WERI-Rb-1 (cell line): ENCODE measurements around the gene BICDL2.
"Not testable (repeated sequence)": the region's sequence is repeated elsewhere in the genome, so short reads cannot be mapped to it uniquely, and the experiment has no call there.

Experiments used
- DNase-seq: peaks from one replicate; pipeline ENCODE4 v3.0.0-alpha.2; 2020
- H3K27ac ChIP-seq: fragments of 250-450 bp; sonication (Bioruptor Pico); 2 replicates; pipeline ENCODE4 v1.5.1; 2020; ENCODE audit warnings: mild to moderate bottlenecking, moderate library complexity
- H3K27me3 ChIP-seq: fragments of 250-450 bp; sonication (Bioruptor Pico); 2 replicates; pipeline ENCODE4 v1.5.1; 2021; ENCODE audit warnings: mild to moderate bottlenecking, low read depth, moderate library complexity; ENCODE audit not compliant: insufficient read depth, severe bottlenecking
- H3K36me3 ChIP-seq: fragments of 250-450 bp; sonication (Bioruptor Pico); 2 replicates; pipeline ENCODE4 v1.5.1; 2020; ENCODE audit warnings: mild to moderate bottlenecking, moderate library complexity
- H3K4me3 ChIP-seq: 2 replicates; pipeline ENCODE4 v1.5.1; 2011; ENCODE audit warnings: low read depth, mild to moderate bottlenecking, control low read depth, low read length
- H3K9me3 ChIP-seq: fragments of 250-450 bp; sonication (Bioruptor Pico); 2 replicates; pipeline ENCODE4 v1.5.1; 2021; ENCODE audit warnings: mild to moderate bottlenecking, moderate library complexity; ENCODE audit not compliant: severe bottlenecking
- CTCF ChIP-seq: IDR thresholded peaks from 2 replicates; pipeline ENCODE4 v1.5.1; 2011; ENCODE audit warnings: low read depth, mild to moderate bottlenecking, control low read depth, inconsistent platforms, low read length

Gene BICDL2

GRCh38 chr16:3056336-3057180 lies 19.8 kb upstream of the BICDL2 start:
- Histone ChIP-seq H3K4me3 (no peak overlapping the region), H3K27me3 (no peaks in the 10 kb centered on the region), H3K27ac (no peak overlapping the region), H3K9me3 (no peaks in the 10 kb centered on the region), H3K36me3 (no peaks in the 10 kb centered on the region)
- no peak for TF ChIP-seq CTCF
- no peak for DNase-seq

- not testable (repeated sequence) for H3K9me3 ChIP-seq, H3K4me3 ChIP-seq, DNase-seq, H3K36me3 ChIP-seq, H3K27ac ChIP-seq, H3K27me3 ChIP-seq
These were observed 19.0 kb upstream of the BICDL2 start for GRCh38 chr16:3055734-3056115.

- Histone ChIP-seq H3K36me3 (no peaks in the 10 kb centered on the region), H3K4me3 (no peak overlapping the region), H3K27ac (no peak overlapping the region), H3K27me3 (no peaks in the 10 kb centered on the region), H3K9me3 (no peaks in the 10 kb centered on the region)
- no peak for DNase-seq
- no peak for TF ChIP-seq CTCF
These were observed 18.4 kb upstream of the BICDL2 start for GRCh38 chr16:3054965-3055733.

GRCh38 chr16:3053330-3053710 lies 16.6 kb upstream of the BICDL2 start:
- TF ChIP-seq CTCF, result 0 out of 2 replicates have a peak, but pooled peaks have one; percentile 7
- not testable (repeated sequence) for DNase-seq, H3K36me3 ChIP-seq, H3K27ac ChIP-seq, H3K4me3 ChIP-seq, H3K27me3 ChIP-seq, H3K9me3 ChIP-seq

- H3K27ac ChIP-seq, H3K36me3 ChIP-seq: not testable (repeated sequence)
These were observed 16.0 kb upstream of the BICDL2 start for GRCh38 chr16:3052571-3053329.

GRCh38 chr16:3051494-3051893 lies 14.8 kb upstream of the BICDL2 start:
- no peak overlapping the region for H3K4me3 ChIP-seq
- no peak for DNase-seq
- no peaks in the 10 kb centered on the region for H3K36me3 ChIP-seq
- H3K27ac ChIP-seq, result no peak overlapping the region
- peaks cover 27% of the 10 kb centered on the region for H3K27me3 ChIP-seq
- no peaks in the 10 kb centered on the region for H3K9me3 ChIP-seq
- TF ChIP-seq CTCF, result no peak

More at GRCh38 chr16:3052571-3053329, 16.0 kb upstream of the BICDL2 start:
- not testable (repeated sequence) for H3K4me3 ChIP-seq, H3K9me3 ChIP-seq, DNase-seq
- peaks cover 14% of the 10 kb centered on the region for H3K27me3 ChIP-seq
